BLaER1 (cell line): Measurements from ENCODE around the gene MBD3.

ENCODE experiments used
- H3K27ac ChIP-seq: shearing (Covaris generic); formaldehyde crosslinking; 2 replicates; pipeline ENCODE4 v1.8.1; 2022
- H3K27me3 ChIP-seq: shearing (Covaris generic); formaldehyde crosslinking; 2 replicates; pipeline ENCODE4 v1.8.1; 2022
- H3K36me3 ChIP-seq: shearing (Covaris generic); formaldehyde crosslinking; 2 replicates; pipeline ENCODE4 v1.8.1; 2022
- H3K4me1 ChIP-seq: shearing (Covaris generic); formaldehyde crosslinking; 2 replicates; pipeline ENCODE4 v1.8.1; 2022
- H3K4me2 ChIP-seq: shearing (Covaris generic); formaldehyde crosslinking; 2 replicates; pipeline ENCODE4 v1.8.1; 2022
- H3K4me3 ChIP-seq: shearing (Covaris generic); formaldehyde crosslinking; 2 replicates; pipeline ENCODE4 v1.8.1; 2022
- H3K9ac ChIP-seq: shearing (Covaris generic); formaldehyde crosslinking; 2 replicates; pipeline ENCODE4 v1.8.1; 2022
- H3K9me3 ChIP-seq: shearing (Covaris generic); formaldehyde crosslinking; 2 replicates; pipeline ENCODE4 v1.8.1; 2022
- H4K20me1 ChIP-seq: shearing (Covaris generic); formaldehyde crosslinking; 2 replicates; pipeline ENCODE4 v1.8.1; 2022
- Cebpa-rat ChIP-seq: shearing (Covaris generic); IDR thresholded peaks from 2 replicates; pipeline ENCODE4 v1.8.1; 2022

MBD3 gene

GRCh38 chr19:1612114-1613086, 19.7 kb upstream of the MBD3 start:
- Histone ChIP-seq H3K9me3 (no peaks in the 10 kb centered on the region), H3K4me2 (peak overlapping the region; percentile 63), H3K4me1 (peaks cover 97% of the 10 kb centered on the region), H3K36me3 (peaks cover 64% of the 10 kb centered on the region), H3K27me3 (no peaks in the 10 kb centered on the region), H4K20me1 (peaks cover 90% of the 10 kb centered on the region), H3K27ac (no peak overlapping the region), H3K9ac (no peak overlapping the region), H3K4me3 (no peak overlapping the region)
- TF ChIP-seq Cebpa-rat, result no peak

GRCh38 chr19:1611353-1611752, 18.7 kb upstream of the MBD3 start:
- Histone ChIP-seq H4K20me1 (peaks cover 80% of the 10 kb centered on the region), H3K9me3 (no peaks in the 10 kb centered on the region), H3K27ac (no peak overlapping the region), H3K27me3 (no peaks in the 10 kb centered on the region), H3K4me1 (peaks cover 97% of the 10 kb centered on the region), H3K9ac (no peak overlapping the region), H3K36me3 (peaks cover 54% of the 10 kb centered on the region), H3K4me3 (no peak overlapping the region), H3K4me2 (peak overlapping the region; percentile 0; the same call in 1 of the 2 replicates)
- TF ChIP-seq Cebpa-rat, result no peak

GRCh38 chr19:1610579-1610978, 17.9 kb upstream of the MBD3 start:
- Histone ChIP-seq H3K36me3 (peaks cover 46% of the 10 kb centered on the region), H3K9ac (no peak overlapping the region), H3K4me1 (peaks cover 93% of the 10 kb centered on the region), H3K9me3 (no peaks in the 10 kb centered on the region), H3K27ac (no peak overlapping the region), H4K20me1 (peaks cover 72% of the 10 kb centered on the region), H3K4me2 (peak overlapping the region; percentile 81), H3K4me3 (no peak overlapping the region), H3K27me3 (no peaks in the 10 kb centered on the region)
- no peak for TF ChIP-seq Cebpa-rat

GRCh38 chr19:1609680-1610474, 17.2 kb upstream of the MBD3 start:
- H4K20me1 ChIP-seq, result peaks cover 65% of the 10 kb centered on the region
- H3K4me3 ChIP-seq, result no peak overlapping the region
- no peaks in the 10 kb centered on the region for H3K9me3 ChIP-seq
- peaks cover 39% of the 10 kb centered on the region for H3K36me3 ChIP-seq
- TF ChIP-seq Cebpa-rat, result no peak
- H3K9ac ChIP-seq, result no peak overlapping the region
- no peaks in the 10 kb centered on the region for H3K27me3 ChIP-seq
- 0 out of 2 replicates have a peak overlapping the region, but pooled peaks have one; percentile 18 for H3K27ac ChIP-seq
- H3K4me2 ChIP-seq, result peak overlapping the region; percentile 81
- H3K4me1 ChIP-seq, result peaks cover 87% of the 10 kb centered on the region

- Histone ChIP-seq H3K4me3 (peak overlapping the region; percentile 51; the same call in 1 of the 2 replicates), H3K27ac (peak overlapping the region; percentile 65), H3K9me3 (no peaks in the 10 kb centered on the region), H3K4me1 (peaks cover 87% of the 10 kb centered on the region), H3K36me3 (peaks cover 31% of the 10 kb centered on the region), H3K27me3 (no peaks in the 10 kb centered on the region), H3K9ac (peak overlapping the region; percentile 63), H3K4me2 (peak overlapping the region; percentile 81), H4K20me1 (peaks cover 60% of the 10 kb centered on the region)
- TF ChIP-seq Cebpa-rat, result no peak
These were observed 16.4 kb upstream of the MBD3 start for GRCh38 chr19:1609103-1609396.

- H3K9ac ChIP-seq, result peak overlapping the region; percentile 63
These were observed 15.9 kb upstream of the MBD3 start for GRCh38 chr19:1608359-1609102.

GRCh38 chr19:1606138-1606651, 13.5 kb upstream of the MBD3 start:
- peaks cover 88% of the 10 kb centered on the region for H3K4me1 ChIP-seq

More at GRCh38 chr19:1608359-1609102, 15.9 kb upstream of the MBD3 start:
- H3K4me1 ChIP-seq, result peaks cover 87% of the 10 kb centered on the region
- H3K9me3 ChIP-seq, result no peaks in the 10 kb centered on the region
- peaks cover 60% of the 10 kb centered on the region for H4K20me1 ChIP-seq
- H3K36me3 ChIP-seq, result peaks cover 26% of the 10 kb centered on the region
- peak overlapping the region; percentile 65 for H3K27ac ChIP-seq
- no peaks in the 10 kb centered on the region for H3K27me3 ChIP-seq
- peak overlapping the region; percentile 81 for H3K4me2 ChIP-seq
- H3K4me3 ChIP-seq, result peak overlapping the region; percentile 51
- no peak for TF ChIP-seq Cebpa-rat

GRCh38 chr19:1605236-1606137, 12.8 kb upstream of the MBD3 start, which contains the start of gene UQCR11:
Gene UQCR11 (minus strand): TSS chr19:1605462. CDS start chr19:1605409, 53 bp downstream.
- no peak for TF ChIP-seq Cebpa-rat
- Histone ChIP-seq H3K36me3 (peaks cover 16% of the 10 kb centered on the region; the same call in 1 of the 2 replicates), H3K27ac (peak within 1 kb of the TSS; percentile 95), H3K27me3 (no peaks in the 10 kb centered on the region), H3K9me3 (no peaks in the 10 kb centered on the region), H4K20me1 (peaks cover 62% of the 10 kb centered on the region), H3K9ac (peak within 1 kb of the TSS; percentile 97), H3K4me3 (peak within 1 kb of the TSS; percentile 100), H3K4me1 (peaks cover 90% of the 10 kb centered on the region), H3K4me2 (peak within 1 kb of the TSS; percentile 95)

More at GRCh38 chr19:1606138-1606651, 13.5 kb upstream of the MBD3 start:
- H3K4me2 ChIP-seq, result peak overlapping the region; percentile 82
- peak overlapping the region; percentile 95 for H3K27ac ChIP-seq
- H3K9me3 ChIP-seq, result no peaks in the 10 kb centered on the region
- peaks cover 61% of the 10 kb centered on the region for H4K20me1 ChIP-seq
- peaks cover 12% of the 10 kb centered on the region for H3K36me3 ChIP-seq
- peak overlapping the region; percentile 97 for H3K9ac ChIP-seq
- TF ChIP-seq Cebpa-rat, result no peak
- H3K4me3 ChIP-seq, result peak overlapping the region; percentile 100
- H3K27me3 ChIP-seq, result no peaks in the 10 kb centered on the region
